Left lobe of liver (tissue), 2 donors: ENCODE data around the gene DACT2. TPM values are rescaled to one million over a fixed set of nuclear protein-coding genes. Genes with fewer than 3 reads are reported as not detected.
"Not testable (repeated sequence)": the region's sequence is repeated elsewhere in the genome, so short reads cannot be mapped to it uniquely, and the experiment has no call there.

Source experiments
- ATAC-seq: fragments of 200-7000 bp; cut with Tn5 transposase; one replicate; pipeline ENCODE4 v1.9.1; 2020; ENCODE audit warnings: mild to moderate bottlenecking, moderate library complexity
- DNase-seq: peaks from one replicate; pipeline ENCODE4 v3.0.0-alpha.2; 2020; ENCODE audit warnings: low spot score
- total RNA-seq: library from RNA; stranded (reverse); gene quantifications from one replicate; pipeline ENCODE4 v1.2.1, GENCODE V29; 2021
- donor health status: DM: no; HTN: no; CAD: no; lungs with moderate emphysema.
- donor health status: DM: no; HTN: yes; CAD: no.

Gene DACT2
- total RNA-seq, 1 donor from 2014 or later = 1.5 TPM

DNA sequence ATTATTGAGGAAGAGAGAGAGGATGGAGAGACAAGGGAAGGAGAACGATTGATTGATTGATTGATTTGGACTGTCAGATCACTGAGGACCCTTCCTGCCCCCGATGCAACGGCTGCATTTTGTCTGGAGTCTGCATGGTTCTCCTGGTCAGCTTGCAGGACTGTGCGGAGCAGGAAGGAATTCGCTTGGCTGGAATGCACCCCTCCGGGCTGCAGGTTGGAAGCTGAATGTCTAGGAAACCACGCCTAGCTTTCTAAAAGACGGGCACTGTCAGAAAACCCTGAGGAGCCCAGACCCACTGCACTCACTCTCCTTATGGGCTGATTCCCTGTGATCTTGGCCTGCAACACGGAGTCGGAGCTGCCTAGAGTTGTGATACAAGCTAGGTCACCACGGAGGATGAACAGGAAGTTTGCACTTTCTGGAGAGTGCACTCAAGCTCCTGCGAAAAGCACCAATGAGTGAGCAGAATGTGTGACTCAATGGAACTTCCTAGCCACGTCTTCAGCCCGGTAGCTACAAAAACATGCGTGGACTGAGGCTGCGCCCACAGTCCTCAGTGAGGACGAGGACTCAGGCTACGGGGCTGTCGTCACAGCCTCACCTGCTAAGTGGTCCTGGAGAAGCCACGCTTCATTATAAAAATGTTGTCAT, 14.4 kb downstream of the DACT2 start:
- DNase-seq (no peak), ATAC-seq (no peak)

DNA sequence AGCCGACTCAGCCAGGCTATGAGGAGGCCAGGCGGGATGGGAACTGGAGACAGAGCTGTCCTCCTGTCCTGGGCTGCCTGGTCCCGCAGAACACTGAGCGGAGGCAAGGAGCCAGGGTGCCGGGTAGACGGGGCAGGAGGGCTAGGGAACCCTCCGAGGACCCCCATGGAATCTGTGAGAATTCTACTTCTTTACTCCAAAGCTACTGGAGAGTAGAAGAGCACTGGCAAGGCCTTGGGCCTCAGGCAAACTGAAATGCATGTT, 14.9 kb downstream of the DACT2 start:
- ATAC-seq (no peak), DNase-seq (no peak)

- no peak for ATAC-seq
- no peak for DNase-seq
Observed at GRCh38 chr6:168303982-168304751, 15.4 kb downstream of the DACT2 start.

DNA sequence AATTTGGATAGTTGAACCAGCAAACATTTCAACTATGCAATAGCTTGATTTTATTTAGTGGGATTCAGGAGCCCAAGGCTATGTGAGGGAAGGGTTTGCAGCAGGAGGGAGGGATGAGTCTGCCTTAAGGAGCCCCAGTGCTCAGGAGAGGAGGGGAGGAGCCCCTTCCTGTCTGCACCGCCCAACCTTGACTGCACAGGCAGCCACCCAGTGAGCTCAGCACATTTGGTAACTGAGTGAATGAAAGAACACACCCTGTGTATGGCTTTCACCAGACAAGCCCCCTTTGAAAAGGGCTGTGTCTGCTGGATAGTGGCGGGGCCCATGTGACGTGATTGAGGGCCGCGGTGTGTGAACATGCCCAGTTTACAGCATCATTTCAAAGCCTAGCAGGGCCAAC, 17.0 kb downstream of the DACT2 start:
- DNase-seq (no peak), ATAC-seq (peak; percentile 32)

- peak; percentile 77 for DNase-seq
- ATAC-seq = peak; percentile 83
Observed at GRCh38 chr6:168301648-168302398, 17.8 kb downstream of the DACT2 start.

GRCh38 chr6:168300975-168301647, 18.5 kb downstream of the DACT2 start:
- ATAC-seq (peak; percentile 33), DNase-seq (no peak)

DNA sequence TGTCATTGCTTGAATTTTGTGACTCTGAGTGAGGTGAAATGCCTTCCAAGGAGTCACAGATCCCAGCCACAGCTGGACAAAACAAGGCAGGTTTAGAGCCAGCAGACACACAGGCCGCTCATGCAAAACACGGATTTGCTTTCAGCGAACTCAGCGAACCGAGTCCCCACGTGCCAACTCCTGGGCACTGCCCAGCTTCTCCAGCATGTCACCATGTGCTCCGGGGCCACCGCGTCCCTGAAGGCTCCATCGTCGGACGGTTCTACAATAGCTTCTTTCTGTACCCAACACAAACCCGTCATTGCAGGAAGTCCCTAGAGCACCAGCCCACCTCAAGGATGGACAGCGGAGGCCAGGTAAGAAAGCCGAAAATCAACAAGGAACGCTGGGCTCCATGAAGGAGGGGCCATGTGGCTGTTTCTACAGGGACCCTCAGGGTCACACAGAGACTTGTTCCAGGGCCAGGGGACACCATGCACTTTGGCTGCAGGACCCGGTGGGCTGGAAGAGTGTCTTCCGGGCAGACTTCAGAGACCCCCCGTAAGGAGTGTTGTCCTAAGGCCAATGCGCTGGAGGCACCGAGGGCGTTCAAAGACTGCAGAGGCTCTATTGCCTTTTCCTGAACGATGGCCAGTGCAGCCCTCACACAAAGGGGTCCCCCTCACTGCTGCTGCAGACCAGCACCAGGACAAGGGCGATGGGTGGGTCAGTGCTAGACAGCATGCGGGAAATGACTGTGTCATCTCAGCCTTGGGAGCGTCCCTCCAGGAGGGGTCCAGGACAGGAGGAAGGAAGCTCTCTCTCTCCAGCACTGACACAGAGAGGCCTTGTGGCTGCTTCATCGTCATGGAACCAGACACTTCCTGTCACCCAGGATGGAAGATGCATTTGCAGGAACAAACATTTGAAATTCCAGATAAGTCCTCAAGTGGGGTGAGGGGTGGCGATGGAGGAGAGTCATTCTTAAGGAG, 19.8 kb downstream of the DACT2 start:
- no peak for DNase-seq
- ATAC-seq = no peak

GRCh38 chr6:168297643-168298042, 21.9 kb downstream of the DACT2 start:
- peak; percentile 65 for ATAC-seq
- peak; percentile 68 for DNase-seq

GRCh38 chr6:168294901-168295300, 24.7 kb downstream of the DACT2 start:
- ATAC-seq = no peak
- no peak for DNase-seq

GRCh38 chr6:168293636-168294530, 25.7 kb downstream of the DACT2 start:
- no peak for ATAC-seq
- no peak for DNase-seq

- no peak for ATAC-seq
- no peak for DNase-seq
Observed at GRCh38 chr6:168292826-168293225, 26.8 kb downstream of the DACT2 start.

DNA sequence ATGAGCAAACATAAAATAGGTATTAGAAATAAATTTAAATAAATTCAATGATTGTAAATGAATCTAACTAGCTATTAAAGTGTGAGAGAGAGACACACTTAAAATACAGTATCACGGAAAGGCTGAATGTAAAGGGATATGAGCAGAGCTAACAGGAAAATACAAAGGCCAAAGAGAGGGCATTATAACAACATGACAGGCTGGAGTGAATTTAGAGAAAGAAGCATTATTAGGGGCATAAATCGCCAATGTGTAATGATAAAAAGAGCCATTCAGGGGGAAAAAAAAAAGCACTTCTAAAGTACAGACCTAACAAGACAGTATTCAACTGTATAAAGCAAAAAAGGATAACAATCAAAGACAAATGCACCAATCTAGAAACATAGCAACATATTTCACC, 28.1 kb downstream of the DACT2 start:
- no peak for ATAC-seq
- DNase-seq = no peak

DNA sequence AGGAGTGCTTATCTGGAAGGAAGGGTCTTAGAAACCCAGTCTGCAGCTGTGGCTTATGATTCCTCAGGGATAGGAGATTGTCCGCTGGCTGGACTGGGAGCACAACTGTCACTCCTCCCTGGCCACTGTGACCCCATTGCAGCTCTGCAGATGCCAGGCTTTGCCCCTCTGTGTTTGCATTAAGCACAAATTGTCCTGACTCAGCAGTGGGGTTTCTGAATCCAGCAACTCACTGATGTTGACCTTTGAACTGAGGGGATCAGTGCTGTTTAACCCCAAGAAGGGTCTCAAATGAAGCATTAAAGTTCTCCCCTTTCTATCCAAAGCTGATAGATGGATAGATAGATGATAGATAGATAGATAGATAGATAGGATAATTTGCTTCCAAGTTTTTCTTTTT, 29.5 kb downstream of the DACT2 start:
- DNase-seq (no peak), ATAC-seq (no peak)

- ATAC-seq (no peak), DNase-seq (no peak)
Observed at GRCh38 chr6:168289571-168289962, 30.0 kb downstream of the DACT2 start.

DNA sequence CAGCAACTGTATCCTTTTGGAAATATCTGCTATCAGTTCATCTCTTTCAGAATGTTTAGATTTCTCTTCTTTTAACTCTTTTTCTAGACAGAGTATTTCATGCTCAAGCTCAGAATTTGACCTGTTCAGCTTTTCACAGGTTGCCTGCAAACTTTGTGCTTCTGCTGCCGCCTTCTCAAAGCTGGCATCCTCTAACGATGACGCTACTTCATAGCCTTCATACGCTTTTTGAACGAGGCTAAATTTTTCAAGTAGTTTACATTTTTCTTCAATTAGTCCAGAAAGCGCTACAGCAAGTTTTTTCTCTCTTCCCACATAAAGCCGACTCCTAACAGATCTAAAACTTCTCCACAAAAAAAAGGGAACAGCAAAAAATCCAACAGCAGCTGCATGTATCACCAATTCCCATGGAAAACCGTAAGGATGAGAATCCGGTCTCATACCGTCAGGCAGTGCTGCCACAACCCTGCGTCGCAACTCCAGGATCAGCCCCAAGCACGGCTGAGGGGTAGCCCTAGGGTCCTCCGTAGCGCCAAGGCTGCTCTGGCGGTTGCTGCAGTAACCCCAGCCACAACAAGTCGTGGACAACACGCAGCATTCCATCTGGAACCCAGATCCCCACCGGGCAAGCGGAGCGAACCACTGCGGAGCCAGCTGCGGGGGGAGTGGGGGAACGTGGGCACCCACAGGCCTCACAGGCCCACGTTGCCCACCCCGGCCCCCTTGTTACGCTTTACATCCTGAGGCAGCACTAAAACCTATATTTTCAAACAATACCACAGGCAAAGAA, 30.6 kb downstream of the DACT2 start:
- DNase-seq (no peak), ATAC-seq (no peak)

DNA sequence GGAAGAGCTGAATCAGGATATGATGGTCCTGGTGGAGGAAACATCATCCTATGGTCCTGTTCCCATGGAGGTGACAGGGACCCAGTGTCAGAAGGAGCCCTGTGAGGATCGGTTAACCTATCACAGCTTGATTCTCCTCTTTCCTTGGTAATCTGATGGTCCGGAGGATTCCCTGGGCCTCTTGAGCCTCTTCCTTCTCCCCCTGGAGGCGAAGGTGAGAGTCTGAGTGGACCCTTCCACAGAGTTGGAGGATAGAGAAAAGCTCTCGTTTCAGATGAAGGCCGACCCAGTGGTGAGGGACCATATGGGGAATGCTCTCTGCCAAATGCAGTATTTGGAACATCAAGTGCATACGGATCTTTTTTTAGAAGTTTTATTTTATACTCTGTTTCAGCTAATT, 32.1 kb downstream of the DACT2 start:
- not testable (repeated sequence) for DNase-seq, ATAC-seq

GRCh38 chr6:168286771-168287446, 32.7 kb downstream of the DACT2 start:
- not testable (repeated sequence) for ATAC-seq, DNase-seq

DNA sequence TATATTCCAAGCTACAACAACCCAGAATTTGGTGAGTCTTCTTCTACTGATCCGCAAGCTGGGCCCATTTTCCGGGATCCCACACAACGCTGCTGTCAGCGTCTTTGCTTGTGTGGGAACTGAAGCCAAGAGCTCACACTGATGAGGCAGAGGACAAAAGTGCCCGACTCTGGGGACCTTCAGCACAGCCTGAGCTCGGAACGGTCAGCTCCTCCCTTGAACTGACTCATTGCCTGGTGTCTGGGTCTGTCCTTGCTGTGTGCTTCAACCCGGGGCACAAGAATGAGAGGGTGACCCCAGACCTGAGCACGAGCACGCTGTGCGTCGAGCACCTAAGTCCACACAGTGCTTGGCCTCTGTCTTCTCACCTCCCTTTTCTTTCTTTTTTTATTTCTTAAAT, 33.5 kb downstream of the DACT2 start:
- DNase-seq (no peak), ATAC-seq (no peak)
